IPS-18c (cell line): ENCODE results near the gene TCHH.

Source experiments
- H3K4me3 ChIP-seq: 2 replicates; pipeline ENCODE4 v1.7.0; 2013; ENCODE audit warnings: low read depth, mild to moderate bottlenecking, low read length, moderate library complexity; ENCODE audit not compliant: insufficient read depth
- H3K9me3 ChIP-seq: one replicate; pipeline ENCODE4 v1.6.1; 2013; ENCODE audit warnings: mild to moderate bottlenecking, low read length, moderate library complexity; ENCODE audit not compliant: control insufficient read depth, insufficient read depth

TCHH gene

DNA sequence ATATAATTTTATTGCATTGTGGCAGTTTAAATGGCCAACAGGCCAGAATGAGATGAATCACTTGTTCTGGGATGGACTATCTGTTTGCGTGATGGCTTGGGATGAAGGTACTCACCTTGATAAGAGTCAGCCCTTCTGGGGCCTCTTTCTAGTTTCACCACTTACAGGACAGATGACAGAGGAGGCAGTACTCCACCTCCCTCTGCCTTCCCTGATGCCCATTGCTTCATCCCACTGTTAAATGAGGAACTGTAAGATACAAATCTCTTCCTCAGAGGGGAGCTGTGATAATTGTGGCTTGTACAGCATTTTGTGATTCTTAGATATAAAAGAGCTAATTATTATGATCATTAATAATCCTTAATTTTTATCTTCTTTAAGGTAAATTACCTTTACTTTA lies 3.7 kb upstream of the TCHH start:
- Histone ChIP-seq H3K4me3 (no peak overlapping the region), H3K9me3 (no peaks in the 10 kb centered on the region)

DNA sequence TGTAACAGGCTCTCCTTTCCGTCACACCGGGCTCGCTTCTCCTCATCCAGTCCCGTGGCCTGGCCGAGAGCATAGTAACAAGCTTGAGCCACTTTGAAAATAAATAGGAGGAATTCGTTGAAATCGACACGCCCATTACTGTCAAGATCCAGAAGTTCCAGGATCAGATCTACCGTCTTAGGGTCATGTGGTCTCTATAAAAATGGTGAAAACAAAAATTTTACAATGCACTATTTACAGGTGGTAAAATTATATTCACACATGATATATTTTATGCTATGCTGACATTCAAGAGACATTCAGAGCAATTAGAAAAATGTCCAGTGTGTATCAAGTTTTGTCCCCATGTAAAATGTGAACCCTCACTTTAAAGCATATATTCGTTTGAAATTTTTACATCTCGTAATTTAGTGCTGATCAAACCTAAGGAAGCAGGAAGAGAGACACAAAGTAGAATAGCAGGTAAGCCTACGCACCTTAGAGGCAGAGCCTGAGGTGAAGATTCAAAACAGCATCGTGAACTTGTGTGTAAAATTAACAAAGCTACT lies 2.3 kb downstream of the TCHH start:
- peak overlapping the region; percentile 39; the same call in 1 of the 2 replicates for H3K4me3 ChIP-seq
- peaks cover 9% of the 10 kb centered on the region for H3K9me3 ChIP-seq

DNA sequence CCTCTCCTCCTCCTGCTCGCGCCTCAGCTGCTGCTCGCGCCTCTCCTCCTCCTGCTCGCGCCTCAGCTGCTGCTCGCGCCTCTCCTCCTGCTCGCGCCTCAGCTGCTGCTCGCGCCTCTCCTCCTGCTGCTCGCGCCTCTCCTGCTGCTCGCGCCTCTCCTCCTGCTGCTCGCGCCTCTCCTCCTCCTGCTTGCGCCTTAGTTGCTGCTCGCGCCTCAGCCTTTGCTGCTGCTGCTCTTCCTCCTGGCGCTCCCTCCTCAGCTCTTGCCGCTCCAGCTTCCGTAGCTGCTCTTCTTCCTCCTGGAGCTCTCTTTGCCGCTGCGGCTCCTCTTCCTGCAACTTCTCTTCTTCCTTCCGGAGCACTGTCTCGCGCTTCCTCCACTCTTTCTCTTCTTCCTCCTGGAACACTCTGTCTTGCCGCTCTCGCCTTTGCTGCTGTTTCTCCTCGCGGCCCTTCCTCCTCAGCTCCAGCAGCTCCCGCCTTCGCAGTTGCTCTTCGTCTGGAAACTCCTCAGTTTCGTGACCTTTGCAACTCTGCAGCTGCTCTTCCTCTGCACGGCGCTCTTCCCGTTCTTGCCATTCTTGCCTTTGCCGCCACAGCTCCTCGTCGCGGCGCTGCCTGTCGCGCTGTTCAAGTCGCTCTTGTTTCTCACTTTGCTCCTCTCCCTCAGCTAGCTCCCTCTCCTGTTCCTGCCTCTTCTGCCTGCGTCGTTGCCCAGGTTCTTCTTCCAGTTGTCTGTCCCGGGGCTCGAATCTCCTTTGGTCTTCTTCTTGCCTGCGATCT lies 3.0 kb downstream of the TCHH start:
- Histone ChIP-seq H3K9me3 (peaks cover 16% of the 10 kb centered on the region), H3K4me3 (peak overlapping the region; percentile 39)

DNA sequence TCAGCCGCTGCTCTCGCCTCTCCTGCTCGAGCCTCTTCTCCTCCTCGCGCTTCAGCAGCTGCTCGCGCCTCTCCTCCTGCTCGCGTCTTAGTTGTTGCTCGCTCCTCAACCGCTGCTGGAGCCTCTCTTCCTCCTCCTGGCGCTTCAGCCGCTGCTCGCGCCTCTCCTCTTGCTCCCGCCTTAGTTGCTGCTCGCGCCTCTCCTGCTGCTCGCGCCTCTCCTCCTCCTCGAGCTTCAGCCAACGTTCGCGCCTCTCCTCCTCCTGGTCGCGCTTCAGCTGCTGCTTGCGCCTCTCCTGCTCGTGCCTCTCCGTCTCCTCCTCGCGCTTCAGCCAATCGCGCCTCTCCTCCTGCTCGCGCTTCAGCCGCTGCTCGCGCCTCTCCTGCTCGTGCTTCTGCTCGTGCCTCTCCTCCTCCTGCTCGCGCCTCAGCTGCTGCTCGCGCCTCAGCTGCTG lies 3.7 kb downstream of the TCHH start:
- H3K9me3 ChIP-seq, result peaks cover 17% of the 10 kb centered on the region

DNA sequence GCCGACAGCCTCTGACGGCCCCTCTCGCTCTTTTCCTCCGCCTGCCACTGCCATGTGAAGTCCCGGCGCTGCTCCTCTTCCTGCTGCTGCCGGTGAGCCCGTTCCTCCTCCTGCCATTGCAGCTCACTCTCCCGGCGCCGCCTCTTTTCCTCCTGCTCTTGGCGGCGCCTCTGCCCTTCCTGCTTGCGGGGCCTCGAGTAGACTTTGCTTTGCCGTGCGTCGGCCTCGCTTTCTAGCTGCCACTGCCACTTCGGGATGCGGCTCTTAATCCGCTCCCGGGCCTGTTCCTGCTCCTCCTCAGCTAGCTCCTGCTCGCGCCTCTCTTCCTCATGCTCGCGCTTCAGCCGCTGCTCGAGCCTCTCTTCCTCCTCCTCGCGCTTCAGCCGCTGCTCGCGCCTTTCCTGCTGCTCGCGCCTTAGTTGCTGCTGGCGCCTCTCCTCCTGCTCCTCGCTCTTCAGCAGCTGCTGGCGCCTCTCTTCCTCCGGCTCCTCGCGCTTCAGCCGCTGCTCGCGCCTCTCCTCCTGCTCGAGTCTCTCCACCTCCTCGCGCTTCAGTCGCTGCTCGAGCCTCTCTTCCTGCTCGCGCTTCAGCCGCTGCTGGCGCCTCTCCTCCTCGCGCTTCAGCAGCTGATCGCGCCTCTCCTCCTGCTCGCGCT lies 4.3 kb downstream of the TCHH start:
- Histone ChIP-seq H3K4me3 (peak overlapping the region; percentile 40), H3K9me3 (peaks cover 17% of the 10 kb centered on the region)

More for the DNA sequence above, 3.7 kb downstream of the TCHH start:
- H3K4me3 ChIP-seq, result peak overlapping the region; percentile 40; the same call in 1 of the 2 replicates

DNA sequence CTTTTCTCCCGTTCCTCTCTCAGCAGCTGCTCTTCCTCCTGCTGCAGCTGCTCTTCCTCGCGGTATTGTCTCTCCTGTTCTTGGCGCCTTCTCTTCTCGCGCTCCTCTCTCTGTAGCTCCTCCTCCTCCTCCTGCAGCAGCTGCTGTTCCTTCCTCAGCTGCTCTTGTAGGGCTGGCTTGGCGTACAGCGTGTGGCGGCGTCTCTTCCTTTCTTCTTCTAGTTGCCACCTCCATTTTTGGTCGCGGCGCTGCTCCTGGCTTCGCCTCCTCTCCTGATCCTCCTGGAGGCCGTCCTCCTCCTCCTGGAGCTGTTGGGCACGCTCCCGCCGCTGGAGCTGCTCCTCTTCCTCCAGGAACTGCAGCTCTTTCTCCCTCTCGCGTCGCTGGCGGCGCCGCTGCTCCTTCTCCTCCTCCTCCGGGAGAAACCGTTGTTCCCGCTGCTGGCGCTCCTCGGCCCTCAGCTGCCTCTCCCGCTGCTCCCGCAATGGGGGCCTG lies 4.8 kb downstream of the TCHH start:
- peaks cover 17% of the 10 kb centered on the region for H3K9me3 ChIP-seq
- H3K4me3 ChIP-seq, result peak overlapping the region; percentile 40

DNA sequence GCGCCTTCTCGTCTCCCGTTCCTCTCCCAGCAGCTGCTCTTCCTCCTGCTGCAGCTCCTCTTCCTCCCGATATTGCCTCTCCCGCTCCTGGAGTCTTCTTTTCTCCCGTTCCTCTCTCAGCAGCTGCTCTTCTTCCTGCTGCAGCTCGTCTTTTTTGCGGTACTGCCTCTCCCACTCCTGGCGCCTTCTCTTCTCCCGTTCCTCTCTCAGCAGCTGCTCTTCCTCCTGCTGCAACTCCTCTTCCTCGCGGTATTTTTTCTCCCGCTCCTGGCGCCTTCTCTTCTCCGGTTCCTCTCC lies 5.3 kb downstream of the TCHH start:
- H3K9me3 ChIP-seq, result peaks cover 17% of the 10 kb centered on the region
- H3K4me3 ChIP-seq, result peak overlapping the region; percentile 40

DNA sequence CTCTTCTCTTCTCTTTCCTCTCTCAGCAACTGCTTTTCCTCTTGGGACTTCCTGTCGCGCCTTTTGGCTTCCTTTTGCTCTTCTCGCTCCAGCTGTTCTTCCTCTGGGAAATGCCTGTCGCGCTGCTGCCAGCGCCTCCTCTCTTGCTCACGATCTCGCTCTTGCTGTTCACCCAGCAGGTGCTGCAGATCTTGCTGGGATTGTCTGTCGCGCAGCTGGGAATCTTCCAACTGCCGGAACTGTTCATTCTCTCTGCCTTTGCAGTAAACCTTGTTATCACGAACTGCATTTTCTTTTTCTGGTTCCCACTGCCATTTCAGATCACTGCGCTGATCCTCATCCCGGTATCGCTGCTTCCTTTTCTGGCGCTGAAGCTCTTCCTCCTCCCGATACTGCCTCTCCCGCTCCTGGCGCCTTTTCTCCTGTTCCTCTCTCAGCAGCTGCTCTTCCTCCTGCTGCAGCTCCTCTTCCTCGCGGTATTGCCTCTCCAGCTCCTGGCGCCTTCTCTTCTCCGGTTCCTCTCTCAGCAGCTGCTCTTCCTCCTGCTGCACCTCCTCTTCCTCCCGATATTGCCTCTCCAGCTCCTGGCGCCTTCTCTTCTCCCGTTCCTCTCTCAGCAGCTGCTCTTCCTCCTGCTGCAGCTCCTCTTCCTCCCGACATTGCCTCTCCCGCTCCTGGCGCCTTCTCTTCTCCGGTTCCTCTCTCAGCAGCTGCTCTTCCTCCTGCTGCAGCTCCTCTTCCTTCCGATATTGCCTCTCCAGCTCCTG lies 5.8 kb downstream of the TCHH start:
- peak overlapping the region; percentile 21; the same call in 1 of the 2 replicates for H3K4me3 ChIP-seq
- H3K9me3 ChIP-seq, result peaks cover 17% of the 10 kb centered on the region

DNA sequence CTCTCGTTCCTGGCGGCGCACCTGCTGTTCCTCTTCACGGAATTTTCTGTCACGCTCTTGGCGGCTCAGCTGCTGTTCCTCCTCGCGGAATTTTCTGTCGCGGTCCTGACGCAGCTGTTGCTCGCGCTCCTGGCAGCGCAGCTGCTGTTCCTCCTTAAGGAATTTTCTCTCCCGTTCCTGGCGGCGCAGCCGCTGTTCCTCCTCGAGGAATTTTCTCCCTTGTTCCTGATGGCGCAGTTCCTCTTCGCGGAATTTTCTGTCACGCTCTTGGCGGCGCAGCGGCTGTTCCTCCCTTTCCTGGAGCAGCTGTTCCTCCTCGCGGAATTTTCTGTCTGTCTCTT lies 6.4 kb downstream of the TCHH start:
- Histone ChIP-seq H3K9me3 (peaks cover 17% of the 10 kb centered on the region), H3K4me3 (peak overlapping the region; percentile 42; the same call in 1 of the 2 replicates)

DNA sequence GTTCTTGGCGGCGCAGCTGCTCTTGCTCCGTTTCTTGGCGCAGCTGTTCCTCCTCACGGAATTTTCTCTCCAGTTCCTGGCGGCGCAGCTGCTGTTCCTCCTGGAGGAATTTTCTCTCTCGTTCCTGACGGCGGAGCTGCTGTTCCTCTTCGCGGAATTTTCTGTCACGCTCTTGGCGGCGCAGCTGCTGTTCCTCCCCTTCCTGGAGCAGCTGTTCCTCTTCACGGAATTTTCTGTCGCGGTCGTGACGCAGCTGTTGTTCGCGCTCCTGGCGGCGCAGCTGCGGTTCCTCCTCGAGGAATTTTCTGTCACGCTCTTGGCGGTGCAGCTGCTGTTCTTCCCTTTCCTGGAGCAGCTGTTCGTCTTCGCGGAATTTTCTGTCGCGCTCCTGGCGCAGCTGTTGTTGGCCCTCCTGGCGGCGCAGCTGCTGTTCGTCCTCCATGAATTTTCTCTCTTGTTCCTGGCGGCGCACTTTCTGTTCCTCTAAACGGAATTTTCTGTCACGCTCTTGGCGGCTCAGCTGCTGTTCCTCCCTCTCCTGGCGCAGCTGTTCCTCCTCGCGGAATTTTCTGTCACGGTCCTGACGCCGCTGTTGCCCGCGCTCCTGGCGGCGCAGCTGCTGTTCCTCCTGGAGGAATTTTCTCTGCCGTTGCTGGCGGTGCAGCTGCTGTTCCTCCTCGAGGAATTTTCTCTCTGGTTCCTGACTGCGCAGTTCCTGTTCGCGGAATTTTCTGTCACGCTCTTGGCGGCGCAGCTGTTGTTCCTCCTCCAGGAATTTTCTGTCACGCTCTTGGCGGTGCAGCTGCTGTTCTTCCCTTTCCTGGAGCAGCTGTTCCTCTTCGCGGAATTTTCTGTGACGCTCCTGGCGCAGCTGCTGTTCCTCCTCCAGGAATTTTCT lies 7.0 kb downstream of the TCHH start:
- peak overlapping the region; percentile 42 for H3K4me3 ChIP-seq
- H3K9me3 ChIP-seq, result peaks cover 17% of the 10 kb centered on the region

DNA sequence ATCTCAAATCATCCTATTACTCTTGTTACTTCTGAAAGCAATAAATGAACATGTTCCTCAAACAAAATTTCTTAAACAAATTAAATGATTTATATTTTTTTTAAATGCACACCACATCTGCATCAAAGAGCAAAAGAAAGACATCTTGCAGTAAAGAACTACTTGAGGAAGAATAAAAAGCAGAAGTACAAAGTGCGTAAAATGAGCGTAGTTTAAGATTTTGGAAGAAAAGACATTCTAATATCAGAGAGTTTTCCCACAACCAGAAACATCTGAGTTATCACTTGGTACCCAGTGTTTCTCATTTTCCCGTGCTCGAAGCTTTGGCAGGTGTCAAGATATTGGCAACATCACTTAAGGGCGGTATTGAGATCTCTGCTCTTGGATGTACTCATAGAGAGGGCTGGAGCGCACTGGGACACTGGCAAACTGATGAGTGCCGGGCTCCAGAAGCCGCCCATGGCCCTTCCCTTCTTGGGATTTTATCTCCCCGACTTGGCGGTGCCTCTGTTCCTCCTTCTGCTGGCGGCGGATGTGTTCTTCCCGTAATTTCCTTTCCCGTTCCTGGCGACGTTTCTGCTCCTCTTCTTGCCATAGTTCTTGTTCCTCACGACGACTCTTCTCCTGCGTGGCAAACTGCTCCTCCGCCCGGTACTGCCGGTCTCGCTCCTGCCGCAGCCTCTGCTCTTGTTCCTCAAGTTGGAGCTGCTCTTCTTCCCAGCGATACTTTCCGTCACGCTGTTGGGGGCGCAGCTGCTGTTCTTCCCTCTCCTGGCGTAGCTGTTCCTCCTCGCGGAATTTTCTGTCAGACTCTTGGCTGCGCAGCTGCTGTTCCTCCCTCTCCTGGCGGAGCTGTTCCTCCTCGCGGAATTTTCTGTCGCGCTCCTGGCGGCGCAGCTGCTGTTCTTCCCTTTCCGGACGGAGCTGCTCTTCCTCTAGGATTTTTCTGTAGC lies 7.9 kb downstream of the TCHH start:
- peaks cover 17% of the 10 kb centered on the region for H3K9me3 ChIP-seq
- peak overlapping the region; percentile 42 for H3K4me3 ChIP-seq

DNA sequence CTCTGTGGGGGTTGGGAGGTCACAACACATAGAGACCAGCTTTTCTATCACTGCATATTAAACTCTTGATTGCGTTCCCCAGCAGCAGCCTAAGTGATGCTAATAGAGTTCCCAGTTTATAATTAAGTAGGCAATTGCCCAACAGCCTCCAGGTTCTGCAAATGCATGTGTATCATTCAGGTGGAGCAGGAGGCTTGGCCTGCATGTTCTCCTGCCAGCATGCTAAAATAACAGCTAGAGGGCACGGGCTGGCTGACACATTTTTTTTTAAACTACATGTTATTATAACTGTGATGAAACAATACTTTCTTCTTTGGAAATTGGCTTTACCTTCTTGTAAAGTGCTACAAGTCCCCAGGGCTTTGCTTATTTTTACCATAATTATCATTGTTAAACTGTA lies 10.4 kb downstream of the TCHH start:
- Histone ChIP-seq H3K4me3 (no peak overlapping the region), H3K9me3 (peaks cover 11% of the 10 kb centered on the region)

DNA sequence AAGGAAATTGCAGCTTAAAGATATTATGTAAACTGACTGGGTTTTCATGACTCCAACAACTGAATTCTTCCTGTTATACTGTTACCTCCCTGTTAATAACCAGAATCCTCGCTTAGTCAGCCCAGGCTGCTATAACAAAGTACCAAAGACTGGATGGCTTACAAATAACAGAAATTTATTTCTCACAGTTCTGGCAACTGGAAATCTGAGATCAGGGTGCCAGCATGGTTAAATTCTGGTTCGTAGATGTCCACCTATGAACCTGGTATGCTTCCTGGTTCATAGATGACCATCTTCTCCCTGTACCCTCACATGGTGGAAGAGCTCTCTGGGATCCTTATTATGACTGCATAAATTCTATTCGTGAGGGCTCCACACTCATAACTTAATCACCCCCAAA lies 18.3 kb downstream of the TCHH start:
- no peak overlapping the region for H3K4me3 ChIP-seq
- H3K9me3 ChIP-seq, result no peaks in the 10 kb centered on the region

DNA sequence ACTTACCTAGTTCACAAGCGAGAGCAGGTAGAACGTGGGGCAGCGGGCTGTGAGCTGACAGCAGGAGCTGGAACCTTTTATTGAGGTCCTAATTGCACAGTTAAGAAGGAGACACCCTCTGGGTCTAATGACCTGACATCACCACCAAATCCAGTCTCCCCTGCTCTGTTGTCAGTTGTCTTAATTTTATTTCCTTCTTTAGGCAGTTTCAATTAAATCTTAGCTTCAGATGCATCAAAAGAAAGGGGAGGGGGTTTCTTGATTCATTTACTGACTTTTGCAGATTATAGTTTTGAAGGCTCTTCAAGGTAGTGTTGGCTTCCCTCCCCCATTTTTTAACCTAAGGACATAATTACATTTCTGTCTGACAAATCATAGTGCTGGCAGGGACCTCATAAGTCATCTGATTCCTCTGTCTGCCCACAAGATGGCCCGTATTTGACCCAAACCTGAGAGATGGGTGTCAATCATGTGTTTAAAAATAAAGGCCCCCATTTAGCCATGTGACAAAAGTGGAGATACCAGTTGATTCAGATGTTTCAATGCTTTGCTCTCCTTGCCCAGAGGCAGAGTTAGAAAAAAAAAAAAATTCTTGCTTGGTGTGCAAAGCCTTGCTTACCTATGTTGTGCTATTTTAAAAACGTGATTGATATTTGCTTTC lies 26.1 kb downstream of the TCHH start, which contains the start of gene TCHHL1:
TCHHL1 (minus strand) TSS at position 51 of the 661 bp plus-strand sequence. CDS start 921 bp downstream, outside the sequence.
- no peaks in the 10 kb centered on the region for H3K9me3 ChIP-seq
- no peak within 1 kb of the TSS for H3K4me3 ChIP-seq

DNA sequence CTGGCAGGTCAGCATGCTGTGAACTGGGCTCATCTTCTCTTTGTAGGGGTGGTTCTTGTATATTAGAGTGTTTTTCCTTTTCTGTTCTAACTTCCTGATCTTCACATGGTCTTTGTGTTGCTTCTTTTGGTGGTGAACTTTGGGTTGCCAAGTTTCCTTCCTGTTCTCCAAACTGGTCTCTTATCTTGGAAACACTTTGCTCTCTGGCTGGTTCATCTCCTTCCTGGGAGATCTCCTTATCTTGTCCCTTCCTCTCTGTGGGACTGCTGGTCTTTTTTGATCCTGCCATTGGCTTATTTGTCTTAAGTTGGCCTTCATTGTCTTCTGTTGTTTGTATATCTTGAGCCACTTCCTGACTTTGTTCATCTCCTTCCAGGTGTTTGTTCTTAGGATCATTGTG lies 28.5 kb downstream of the TCHH start:
- no peaks in the 10 kb centered on the region for H3K9me3 ChIP-seq

More for the DNA sequence above, 28.5 kb downstream of the TCHH start:
- H3K4me3 ChIP-seq, result no peak overlapping the region
